GM12878 (cell line): Measurements from ENCODE around the gene MDGA2. TPM values are rescaled to one million over a fixed set of nuclear protein-coding genes. Genes with fewer than 3 reads are reported as not detected.
A peak's percentile ranks its signal among the peaks of the same experiment; 100 is the strongest.

ENCODE experiments used
- ATF3 ChIP-seq: IDR thresholded peaks from 2 replicates; pipeline ENCODE4 v1.6.1; 2011; ENCODE audit warnings: low read depth, mild to moderate bottlenecking, low read length, moderate library complexity, borderline replicate concordance; ENCODE audit errors: extremely low read depth
- BACH1 ChIP-seq: fragments of 450-650 bp; IDR thresholded peaks from 2 replicates; pipeline ENCODE4 v1.6.1; 2017; ENCODE audit warnings: mild to moderate bottlenecking, borderline replicate concordance
- BCL3 ChIP-seq: IDR thresholded peaks from 2 replicates; pipeline ENCODE4 v1.6.1; 2011; ENCODE audit warnings: borderline replicate concordance, low read depth, mild to moderate bottlenecking, moderate library complexity, low read length; ENCODE audit not compliant: insufficient read depth, poor library complexity, severe bottlenecking
- BMI1 ChIP-seq: fragments of 450-650 bp; IDR thresholded peaks from 2 replicates; pipeline ENCODE4 v1.6.1; 2016; ENCODE audit warnings: mild to moderate bottlenecking, moderate library complexity, borderline replicate concordance
- CUX1 ChIP-seq: IDR thresholded peaks from 2 replicates; pipeline ENCODE4 v1.6.1; 2012; ENCODE audit warnings: improper control_type of control experiment, low read depth, low read length; ENCODE audit not compliant: insufficient replicate concordance
- ETV6 ChIP-seq, 2 experiments: fragments of 450-650 bp in 1 of 2; IDR thresholded peaks in 1 of 2; conservative IDR thresholded peaks in 1 of 2; 2 replicates each; pipeline ENCODE4 v1.6.1; 2014; ENCODE audit warnings: antibody characterized with exemption in 1 of 2, borderline replicate concordance in 1 of 2, low read depth in 1 of 2, mild to moderate bottlenecking in 1 of 2, moderate library complexity in 1 of 2
- IRF4 ChIP-seq: IDR thresholded peaks from 2 replicates; pipeline ENCODE4 v1.6.1; 2011; ENCODE audit warnings: low read depth, low read length
- MYB ChIP-seq: fragments of 150-350 bp; IDR thresholded peaks from 2 replicates; pipeline ENCODE4 v1.6.1; 2014; ENCODE audit warnings: mild to moderate bottlenecking, low read depth, low read length, borderline replicate concordance
- NFXL1 ChIP-seq: fragments of 450-650 bp; IDR thresholded peaks from 2 replicates; pipeline ENCODE4 v1.6.1; 2017; ENCODE audit warnings: antibody characterized with exemption, mild to moderate bottlenecking, borderline replicate concordance
- POU2F2 ChIP-seq: IDR thresholded peaks from 3 replicates; pipeline ENCODE4 v1.6.1; 2011; ENCODE audit warnings: low read depth, mild to moderate bottlenecking, low read length, borderline replicate concordance
- RELB ChIP-seq: fragments of 450-650 bp; IDR thresholded peaks from 2 replicates; pipeline ENCODE4 v1.6.1; 2017; ENCODE audit warnings: low read depth, mild to moderate bottlenecking, moderate library complexity
- USF1 ChIP-seq: IDR thresholded peaks from 2 replicates; pipeline ENCODE4 v1.6.1; 2011; ENCODE audit warnings: borderline replicate concordance, low read depth, mild to moderate bottlenecking, moderate library complexity, mixed read lengths, low read length; ENCODE audit not compliant: insufficient read depth; ENCODE audit errors: extremely low read length
- ZBED1 ChIP-seq: IDR thresholded peaks from 2 replicates; pipeline ENCODE4 v1.6.1; 2016; ENCODE audit warnings: borderline replicate concordance
- ZBTB4 ChIP-seq: fragments of 450-650 bp; formaldehyde crosslinking; IDR thresholded peaks from 2 replicates; pipeline ENCODE4 v1.4.0; 2022; ENCODE audit warnings: mild to moderate bottlenecking, moderate library complexity
- polyA plus RNA-seq, 11 experiments: library from polyadenylated mRNA; depleted of rRNA in 4 of 11; unstranded in 6 of 11; stranded (reverse) in 5 of 11; fragments of >200 nt; fragmentation: Nextera tagmentation in 4 of 11; fragmentation: Illumina TruSeq in 1 of 11; extraction: Ambion mirVana in 4 of 11; extraction: Trizol in 1 of 11; gene quantifications; 1 replicate in 1 of 11; 2 replicates in 10 of 11; pipeline versions ENCODE4 v1.2.1 to v1.2.3, GENCODE V29; 2011 to 2016; ENCODE audit warnings: inconsistent platforms in 2 of 11, missing spikeins in 2 of 11, low read depth in 1 of 11
- total RNA-seq, 4 experiments: library from RNA; depleted of rRNA in 3 of 4; stranded (reverse); fragments of >200 nt in 3 of 4; fragmentation: Illumina TruSeq in 1 of 4; extraction: Trizol in 1 of 4; gene quantifications; 2 replicates each; pipeline versions ENCODE4 v1.2.1 to v1.2.3, GENCODE V29; 2013 to 2021

The MDGA2 gene
- total and polyA plus RNA-seq, 10 of the 15 experiments (the other 5 are each of a cell fraction or from before 2014, with no cell fraction given): not detected

GRCh38 chr14:47596232-47596631, 79.2 kb downstream of the MDGA2 start (continued):
- TF ChIP-seq POU2F2 (no peak), BACH1 (no peak), ZBTB4 (CRISPR knock-in tag) (no peak), RELB (peak; percentile 81), ZBED1 (no peak), ATF3 (no peak), USF1 (no peak), BMI1 (0 out of 2 replicates have a peak, but pooled peaks have one; percentile 32), MYB (no peak), NFXL1 (no peak), IRF4 (no peak; the same call in 1 of the 2 replicates), BCL3 (no peak), ETV6 (conservative IDR thresholded peaks at IDR 0.05 in 1 of 2, IDR thresholded peaks at IDR 0.05 in 1 of 2; ENCODE audit: borderline replicate concordance in 1 of 2, low read depth in 1 of 2) (no peak), CUX1 (no peak)
